SK-N-SH treated with all-trans-retinoic acid at 6 μM for 48 hours (cell line): ENCODE measurements around the gene KCNG1.
A peak's percentile ranks its signal among the peaks of the same experiment; 100 is the strongest.

ENCODE experiments used
- ATAC-seq: fragments of 200-7000 bp; cut with Tn5 transposase; 3 replicates; pipeline ENCODE4 v1.9.1; 2020; ENCODE audit warnings: mild to moderate bottlenecking, moderate library complexity
- ARNTL ChIP-seq: fragments of 450-650 bp; formaldehyde crosslinking; IDR thresholded peaks from 2 replicates; pipeline ENCODE4 v1.5.0; 2020; ENCODE audit warnings: low read depth, mild to moderate bottlenecking, moderate library complexity, borderline replicate concordance
- BACH2 ChIP-seq: fragments of 250-450 bp; sonication (Bioruptor Pico); IDR thresholded peaks from 2 replicates; pipeline ENCODE4 v1.9.0; 2021; ENCODE audit warnings: mild to moderate bottlenecking, borderline replicate concordance
- ESRRG ChIP-seq: fragments of 250-450 bp; sonication (Bioruptor Pico); IDR thresholded peaks from 2 replicates; pipeline ENCODE4 v1.6.1; 2021; ENCODE audit warnings: mild to moderate bottlenecking
- ISL1 ChIP-seq: fragments of 250-450 bp; sonication (Bioruptor Pico); IDR thresholded peaks from 2 replicates; pipeline ENCODE4 v2.1.2; 2022; ENCODE audit warnings: mild to moderate bottlenecking, moderate library complexity
- OSR1 ChIP-seq: fragments of 250-450 bp; sonication (Bioruptor Pico); IDR thresholded peaks from 2 replicates; pipeline ENCODE4 v1.8.0; 2022; ENCODE audit warnings: moderate library complexity, mild to moderate bottlenecking, inconsistent platforms
- PPARA ChIP-seq: fragments of 250-450 bp; sonication (Bioruptor Pico); IDR thresholded peaks from 2 replicates; pipeline ENCODE4 v1.5.0; 2020; ENCODE audit warnings: mild to moderate bottlenecking, borderline replicate concordance
- RARB ChIP-seq: fragments of 250-450 bp; sonication (Bioruptor Pico); IDR thresholded peaks from 2 replicates; pipeline ENCODE4 v1.8.0; 2021; ENCODE audit warnings: mild to moderate bottlenecking, moderate library complexity
- SNAI2 ChIP-seq: fragments of 250-450 bp; sonication (Bioruptor Pico); IDR thresholded peaks from 2 replicates; pipeline ENCODE4 v1.5.0; 2020; ENCODE audit warnings: mild to moderate bottlenecking, moderate library complexity
- TCF4 ChIP-seq: fragments of 250-450 bp; sonication (Bioruptor Pico); IDR thresholded peaks from 2 replicates; pipeline ENCODE4 v1.8.0; 2021; ENCODE audit warnings: mild to moderate bottlenecking, moderate library complexity, borderline replicate concordance
- TOX ChIP-seq: fragments of 250-450 bp; sonication (Bioruptor Pico); IDR thresholded peaks from 2 replicates; pipeline ENCODE4 v1.8.0; 2021; ENCODE audit warnings: mild to moderate bottlenecking, moderate library complexity, borderline replicate concordance
- ZC3H10 ChIP-seq: fragments of 250-450 bp; sonication (Bioruptor Pico); IDR thresholded peaks from 2 replicates; pipeline ENCODE4 v1.5.1; 2021; ENCODE audit warnings: mild to moderate bottlenecking, moderate library complexity
- ZFP30 ChIP-seq: fragments of 450-650 bp; formaldehyde crosslinking; IDR thresholded peaks from 2 replicates; pipeline ENCODE4 v1.5.0; 2022; ENCODE audit warnings: mild to moderate bottlenecking, moderate library complexity
- ZNF565 ChIP-seq: fragments of 450-650 bp; formaldehyde crosslinking; conservative IDR thresholded peaks from 2 replicates; pipeline ENCODE4 v1.5.0; 2020; ENCODE audit warnings: low read depth, mild to moderate bottlenecking, moderate library complexity
- ZNF70 ChIP-seq: fragments of 450-650 bp; formaldehyde crosslinking; IDR thresholded peaks from 2 replicates; pipeline ENCODE4 v1.5.0; 2020; ENCODE audit warnings: mild to moderate bottlenecking, moderate library complexity
- ZNF8 ChIP-seq: fragments of 450-650 bp; formaldehyde crosslinking; IDR thresholded peaks from 2 replicates; pipeline ENCODE4 v1.5.0; 2020; ENCODE audit warnings: mild to moderate bottlenecking, moderate library complexity
- TF ChIP-seq, protein P1 (sequence below): fragments of 250-450 bp; sonication (Bioruptor Pico); IDR thresholded peaks from 2 replicates; pipeline ENCODE4 v1.8.0; 2020; ENCODE audit warnings: mild to moderate bottlenecking, moderate library complexity, borderline replicate concordance
- TF ChIP-seq, protein P2 (sequence below): fragments of 250-450 bp; sonication (Bioruptor Pico); IDR thresholded peaks from 2 replicates; pipeline ENCODE4 v1.5.0; 2020; ENCODE audit warnings: mild to moderate bottlenecking, moderate library complexity
- TF ChIP-seq, protein P3 (sequence below): fragments of 250-450 bp; sonication (Bioruptor Pico); IDR thresholded peaks from 2 replicates; pipeline ENCODE4 v1.5.1; 2021; ENCODE audit warnings: mild to moderate bottlenecking, moderate library complexity
- TF ChIP-seq, protein P4 (sequence below): fragments of 250-450 bp; sonication (Bioruptor Pico); IDR thresholded peaks from 2 replicates; pipeline ENCODE4 v1.8.0; 2021; ENCODE audit warnings: low read depth, mild to moderate bottlenecking, moderate library complexity, borderline replicate concordance

KCNG1 gene

DNA sequence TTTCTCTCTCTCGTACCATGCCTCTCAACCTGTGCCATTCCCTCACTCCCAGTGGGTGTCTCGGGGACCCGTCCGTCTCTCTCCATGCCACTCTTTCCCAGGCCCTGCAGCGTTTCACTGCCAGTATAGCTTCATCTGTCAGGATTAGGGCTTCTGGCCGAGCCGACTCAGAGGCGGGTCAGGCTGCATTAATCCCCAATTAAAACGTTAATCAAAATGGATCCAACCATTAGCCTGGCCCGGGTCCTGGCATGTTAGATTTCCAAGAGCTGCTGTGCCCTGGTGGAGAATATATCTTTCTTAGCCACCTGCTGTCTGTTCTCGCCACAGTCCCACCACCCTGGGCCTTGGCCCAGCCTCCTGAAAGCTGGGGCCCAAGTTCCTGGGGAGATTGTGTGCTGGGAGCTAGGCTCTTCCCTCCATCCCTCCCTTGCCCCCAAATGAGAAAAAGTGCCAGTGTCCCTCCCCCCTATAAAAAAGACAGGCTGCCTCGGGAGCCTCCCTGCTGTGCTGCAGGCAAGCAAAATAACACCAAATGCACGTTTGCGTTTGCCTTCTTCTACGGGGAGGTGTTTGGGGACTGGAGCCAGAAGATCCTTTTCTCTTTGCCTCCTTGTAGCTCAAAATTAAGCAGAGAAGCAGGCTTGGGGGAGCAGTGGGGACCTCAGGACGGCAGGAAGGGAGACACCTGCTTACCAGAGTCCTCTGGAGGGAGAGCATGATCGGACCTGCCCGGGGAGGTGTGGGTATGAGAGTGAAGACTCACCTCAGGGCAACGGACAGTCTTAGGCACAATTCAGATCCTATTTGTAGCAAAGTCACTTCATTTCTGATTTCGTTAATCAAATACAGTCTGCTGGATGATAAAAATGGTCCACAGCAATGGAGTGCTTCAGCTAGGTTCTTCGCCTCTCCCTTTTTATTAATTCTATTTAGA is 3.0 kb downstream of the KCNG1 start:
- no peak for TF ChIP-seq ARNTL (CRISPR knock-in tag)
- TF ChIP-seq PPARA (CRISPR knock-in tag), result no peak
- TF ChIP-seq ISL1 (CRISPR knock-in tag), result no peak
- no peak for TF ChIP-seq TCF4 (CRISPR knock-in tag)
- TF ChIP-seq ZNF565 (CRISPR knock-in tag), result no peak
- no peak for TF ChIP-seq ZC3H10 (CRISPR knock-in tag)
- ATAC-seq, result no peak

DNA sequence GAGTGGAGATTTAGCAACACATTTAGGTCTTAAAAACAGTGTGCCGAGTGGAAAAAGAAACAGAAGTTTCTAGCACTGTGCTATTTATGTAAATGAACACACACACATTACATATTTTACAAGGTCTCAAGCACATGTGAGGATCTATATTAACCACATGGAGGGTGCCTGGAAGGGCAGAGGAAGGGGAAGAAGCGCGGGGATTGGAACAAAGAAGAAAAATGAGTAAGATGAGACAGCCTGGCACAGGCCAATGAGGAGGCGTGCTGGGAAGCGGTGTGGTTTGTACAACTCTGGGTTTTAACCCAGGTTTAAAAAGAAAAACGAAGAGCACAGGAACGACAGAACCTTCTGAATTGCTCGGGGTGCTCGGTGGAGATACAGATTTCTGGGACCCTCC is 5.7 kb downstream of the KCNG1 start:
- TF ChIP-seq SNAI2 (CRISPR knock-in tag), result no peak
- no peak for ATAC-seq

DNA sequence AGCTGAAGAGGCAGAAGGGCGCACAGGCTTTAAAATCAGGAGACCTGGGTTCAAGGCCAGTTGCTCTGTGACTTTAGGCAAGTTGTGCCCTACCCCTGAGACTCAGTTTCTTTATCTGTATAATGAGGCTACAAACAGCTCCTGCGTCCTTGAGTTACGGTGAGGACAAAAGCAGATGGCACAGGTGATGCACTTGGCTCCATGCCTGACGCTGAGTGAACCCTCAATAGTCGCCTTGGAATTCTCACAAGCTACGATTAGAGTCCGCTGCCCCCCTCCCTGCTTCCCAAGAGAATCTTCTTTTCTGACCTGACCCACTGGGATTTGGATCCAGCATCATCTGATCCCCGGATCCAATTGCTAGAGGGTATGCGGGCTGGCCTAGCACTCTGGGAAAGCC is 6.4 kb downstream of the KCNG1 start:
- ATAC-seq, result no peak
- TF ChIP-seq TOX (CRISPR knock-in tag) (no peak), ESRRG (CRISPR knock-in tag) (no peak), ZNF8 (CRISPR knock-in tag) (no peak), RARB (CRISPR knock-in tag) (no peak), TCF4 (CRISPR knock-in tag) (no peak), ARNTL (CRISPR knock-in tag) (no peak), ZFP30 (no peak), ZNF70 (CRISPR knock-in tag) (no peak), BACH2 (no peak)
- TF ChIP-seq, protein P1, sequence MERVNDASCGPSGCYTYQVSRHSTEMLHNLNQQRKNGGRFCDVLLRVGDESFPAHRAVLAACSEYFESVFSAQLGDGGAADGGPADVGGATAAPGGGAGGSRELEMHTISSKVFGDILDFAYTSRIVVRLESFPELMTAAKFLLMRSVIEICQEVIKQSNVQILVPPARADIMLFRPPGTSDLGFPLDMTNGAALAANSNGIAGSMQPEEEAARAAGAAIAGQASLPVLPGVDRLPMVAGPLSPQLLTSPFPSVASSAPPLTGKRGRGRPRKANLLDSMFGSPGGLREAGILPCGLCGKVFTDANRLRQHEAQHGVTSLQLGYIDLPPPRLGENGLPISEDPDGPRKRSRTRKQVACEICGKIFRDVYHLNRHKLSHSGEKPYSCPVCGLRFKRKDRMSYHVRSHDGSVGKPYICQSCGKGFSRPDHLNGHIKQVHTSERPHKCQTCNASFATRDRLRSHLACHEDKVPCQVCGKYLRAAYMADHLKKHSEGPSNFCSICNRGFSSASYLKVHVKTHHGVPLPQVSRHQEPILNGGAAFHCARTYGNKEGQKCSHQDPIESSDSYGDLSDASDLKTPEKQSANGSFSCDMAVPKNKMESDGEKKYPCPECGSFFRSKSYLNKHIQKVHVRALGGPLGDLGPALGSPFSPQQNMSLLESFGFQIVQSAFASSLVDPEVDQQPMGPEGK (CRISPR knock-in tag), result no peak
- TF ChIP-seq, protein P2, sequence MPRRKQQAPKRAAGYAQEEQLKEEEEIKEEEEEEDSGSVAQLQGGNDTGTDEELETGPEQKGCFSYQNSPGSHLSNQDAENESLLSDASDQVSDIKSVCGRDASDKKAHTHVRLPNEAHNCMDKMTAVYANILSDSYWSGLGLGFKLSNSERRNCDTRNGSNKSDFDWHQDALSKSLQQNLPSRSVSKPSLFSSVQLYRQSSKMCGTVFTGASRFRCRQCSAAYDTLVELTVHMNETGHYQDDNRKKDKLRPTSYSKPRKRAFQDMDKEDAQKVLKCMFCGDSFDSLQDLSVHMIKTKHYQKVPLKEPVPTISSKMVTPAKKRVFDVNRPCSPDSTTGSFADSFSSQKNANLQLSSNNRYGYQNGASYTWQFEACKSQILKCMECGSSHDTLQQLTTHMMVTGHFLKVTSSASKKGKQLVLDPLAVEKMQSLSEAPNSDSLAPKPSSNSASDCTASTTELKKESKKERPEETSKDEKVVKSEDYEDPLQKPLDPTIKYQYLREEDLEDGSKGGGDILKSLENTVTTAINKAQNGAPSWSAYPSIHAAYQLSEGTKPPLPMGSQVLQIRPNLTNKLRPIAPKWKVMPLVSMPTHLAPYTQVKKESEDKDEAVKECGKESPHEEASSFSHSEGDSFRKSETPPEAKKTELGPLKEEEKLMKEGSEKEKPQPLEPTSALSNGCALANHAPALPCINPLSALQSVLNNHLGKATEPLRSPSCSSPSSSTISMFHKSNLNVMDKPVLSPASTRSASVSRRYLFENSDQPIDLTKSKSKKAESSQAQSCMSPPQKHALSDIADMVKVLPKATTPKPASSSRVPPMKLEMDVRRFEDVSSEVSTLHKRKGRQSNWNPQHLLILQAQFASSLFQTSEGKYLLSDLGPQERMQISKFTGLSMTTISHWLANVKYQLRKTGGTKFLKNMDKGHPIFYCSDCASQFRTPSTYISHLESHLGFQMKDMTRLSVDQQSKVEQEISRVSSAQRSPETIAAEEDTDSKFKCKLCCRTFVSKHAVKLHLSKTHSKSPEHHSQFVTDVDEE, result no peak
- TF ChIP-seq, all 23 proteins: peak for 0

DNA sequence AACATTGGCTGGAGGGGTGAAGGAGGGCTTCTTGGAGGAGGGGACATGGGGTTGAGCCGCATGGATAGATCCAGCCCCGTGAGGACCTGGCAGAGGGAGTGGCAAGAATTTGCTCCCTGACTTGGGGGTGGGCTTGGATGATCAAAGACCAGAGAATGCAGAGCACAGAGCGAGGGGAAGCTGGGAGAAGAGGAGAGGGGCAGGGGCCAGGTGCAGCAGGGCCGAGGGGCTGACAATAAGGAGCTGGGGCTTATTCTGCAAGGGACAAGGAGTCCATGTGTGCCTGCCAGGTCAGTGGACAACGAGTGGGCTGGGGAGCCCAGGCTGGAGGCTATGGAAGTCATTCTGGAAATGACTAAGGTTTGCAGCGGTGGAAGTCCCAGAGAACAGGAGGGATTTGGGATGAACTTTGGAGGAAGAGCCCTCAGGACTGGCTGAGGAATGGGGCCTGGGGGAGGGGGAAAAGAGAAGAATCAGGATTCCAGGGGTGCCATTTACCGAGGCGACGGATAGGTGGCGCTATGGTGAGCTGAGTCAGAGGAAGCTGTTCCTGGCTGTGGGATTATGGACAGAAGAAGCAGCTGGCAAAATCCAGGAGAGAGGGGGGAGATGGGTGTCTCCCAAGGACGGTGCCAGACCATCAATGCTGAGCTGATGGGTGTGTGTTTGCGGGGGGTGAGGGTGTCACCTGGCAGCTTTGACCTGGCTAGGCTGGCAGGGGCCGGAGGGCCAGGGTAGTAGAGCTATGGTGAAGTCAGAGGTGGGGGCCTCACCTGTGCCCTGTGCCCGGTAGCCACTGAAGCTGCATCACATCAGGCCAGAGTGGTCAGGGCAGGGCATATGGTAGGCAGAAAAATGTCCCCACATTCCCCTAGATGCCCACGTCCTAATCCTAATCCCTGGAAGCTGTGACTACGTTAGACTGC is 7.8 kb downstream of the KCNG1 start:
- ATAC-seq, result peak; percentile 91
- TF ChIP-seq BACH2, result no peak
- TF ChIP-seq, protein P3, sequence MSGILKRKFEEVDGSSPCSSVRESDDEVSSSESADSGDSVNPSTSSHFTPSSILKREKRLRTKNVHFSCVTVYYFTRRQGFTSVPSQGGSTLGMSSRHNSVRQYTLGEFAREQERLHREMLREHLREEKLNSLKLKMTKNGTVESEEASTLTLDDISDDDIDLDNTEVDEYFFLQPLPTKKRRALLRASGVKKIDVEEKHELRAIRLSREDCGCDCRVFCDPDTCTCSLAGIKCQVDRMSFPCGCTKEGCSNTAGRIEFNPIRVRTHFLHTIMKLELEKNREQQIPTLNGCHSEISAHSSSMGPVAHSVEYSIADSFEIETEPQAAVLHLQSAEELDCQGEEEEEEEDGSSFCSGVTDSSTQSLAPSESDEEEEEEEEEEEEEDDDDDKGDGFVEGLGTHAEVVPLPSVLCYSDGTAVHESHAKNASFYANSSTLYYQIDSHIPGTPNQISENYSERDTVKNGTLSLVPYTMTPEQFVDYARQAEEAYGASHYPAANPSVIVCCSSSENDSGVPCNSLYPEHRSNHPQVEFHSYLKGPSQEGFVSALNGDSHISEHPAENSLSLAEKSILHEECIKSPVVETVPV (CRISPR knock-in tag), result no peak
- no peak for TF ChIP-seq PPARA (CRISPR knock-in tag)
- TF ChIP-seq ZNF565 (CRISPR knock-in tag), result no peak
- no peak for TF ChIP-seq ISL1 (CRISPR knock-in tag)
- TF ChIP-seq OSR1, result no peak
- no peak for TF ChIP-seq SNAI2 (CRISPR knock-in tag)
- TF ChIP-seq ZFP30, result no peak
- TF ChIP-seq, protein P4, sequence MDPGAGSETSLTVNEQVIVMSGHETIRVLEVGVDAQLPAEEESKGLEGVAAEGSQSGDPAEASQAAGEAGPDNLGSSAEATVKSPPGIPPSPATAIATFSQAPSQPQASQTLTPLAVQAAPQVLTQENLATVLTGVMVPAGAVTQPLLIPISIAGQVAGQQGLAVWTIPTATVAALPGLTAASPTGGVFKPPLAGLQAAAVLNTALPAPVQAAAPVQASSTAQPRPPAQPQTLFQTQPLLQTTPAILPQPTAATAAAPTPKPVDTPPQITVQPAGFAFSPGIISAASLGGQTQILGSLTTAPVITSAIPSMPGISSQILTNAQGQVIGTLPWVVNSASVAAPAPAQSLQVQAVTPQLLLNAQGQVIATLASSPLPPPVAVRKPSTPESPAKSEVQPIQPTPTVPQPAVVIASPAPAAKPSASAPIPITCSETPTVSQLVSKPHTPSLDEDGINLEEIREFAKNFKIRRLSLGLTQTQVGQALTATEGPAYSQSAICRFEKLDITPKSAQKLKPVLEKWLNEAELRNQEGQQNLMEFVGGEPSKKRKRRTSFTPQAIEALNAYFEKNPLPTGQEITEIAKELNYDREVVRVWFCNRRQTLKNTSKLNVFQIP (CRISPR knock-in tag), result no peak
